ENCODE data around the gene GNG7.
A peak's percentile ranks its signal among the peaks of the same experiment; 100 is the strongest.
"Not testable (repeated sequence)": the region's sequence is repeated elsewhere in the genome, so short reads cannot be mapped to it uniquely, and the experiment has no call there.

GNG7 gene

GRCh38 chr19:2715470-2716274 is 13.2 kb upstream of the GNG7 start:
- peaks cover 9 to 10% of the 10 kb centered on the region in 2 donors for H3K9me3 ChIP-seq (replicated peaks in 1 of 2; ENCODE audit: control insufficient read depth in 2 of 2, insufficient read depth in 1 of 2, low read depth in 1 of 2, low read length in 2 of 2)
- no peak overlapping the region for H3K9ac ChIP-seq (ENCODE audit: low read depth, low read length, poor library complexity)
- peaks cover 8 to 9% of the 10 kb centered on the region in 2 donors for H3K4me1 ChIP-seq (ENCODE audit: control insufficient read depth in 2 of 2, insufficient read depth in 1 of 2, low read depth in 1 of 2, low read length in 2 of 2)
- no peak overlapping the region for H2BK15ac ChIP-seq (ENCODE audit: low read length)
- H3K4ac ChIP-seq (ENCODE audit: low read length), result no peak overlapping the region
- no peak overlapping the region for H3K18ac ChIP-seq (ENCODE audit: low read length)
- no peak overlapping the region for H3K23ac ChIP-seq (ENCODE audit: low read depth, low read length, poor library complexity)
- WGBS, 2 donors (ENCODE audit: extremely low coverage in 2 of 2, insufficient read length in 2 of 2, insufficient replicate concordance in 1 of 2), result no CpG with 5 or more reads among the region's 12 CpGs
- H2AFZ ChIP-seq (ENCODE audit: low read length), result no peak overlapping the region
- H2BK120ac ChIP-seq (ENCODE audit: low read depth, low read length), result no peak overlapping the region
- H3K4me3 ChIP-seq (ENCODE audit: low read length in 2 of 2), result no peak overlapping the region
- no peak for DNase-seq (ENCODE audit: low spot score)
- no peak overlapping the region for H3K14ac ChIP-seq (ENCODE audit: low read length)
- H3K27me3 ChIP-seq (ENCODE audit: control insufficient read depth in 3 of 3, insufficient read depth in 3 of 3, low read depth in 1 of 3, low read length in 3 of 3), result peaks cover 0 to 9% (median 0%) of the 10 kb centered on the region in 3 experiments
- H3K79me1 ChIP-seq (ENCODE audit: low read depth, low read length), result no peaks in the 10 kb centered on the region
- H4K91ac ChIP-seq (ENCODE audit: low read depth, low read length, poor library complexity), result no peak overlapping the region
- H2BK12ac ChIP-seq (ENCODE audit: low read length), result no peak overlapping the region
- no peak overlapping the region for H3K4me2 ChIP-seq (ENCODE audit: insufficient read depth, low read length, poor library complexity, severe bottlenecking)
- no peak overlapping the region for H2BK5ac ChIP-seq (ENCODE audit: low read length)
- H3K27ac ChIP-seq (replicated peaks; ENCODE audit: low read length), result no peak overlapping the region
- peaks cover 0 to 5% of the 10 kb centered on the region in 2 donors for H3K36me3 ChIP-seq (replicated peaks in 1 of 2; ENCODE audit: control insufficient read depth in 2 of 2, insufficient read depth in 2 of 2, low read length in 2 of 2)
- H4K8ac ChIP-seq (ENCODE audit: low read depth, low read length), result no peak overlapping the region
- H2AK5ac ChIP-seq (ENCODE audit: low read depth, low read length), result no peak overlapping the region

DNA sequence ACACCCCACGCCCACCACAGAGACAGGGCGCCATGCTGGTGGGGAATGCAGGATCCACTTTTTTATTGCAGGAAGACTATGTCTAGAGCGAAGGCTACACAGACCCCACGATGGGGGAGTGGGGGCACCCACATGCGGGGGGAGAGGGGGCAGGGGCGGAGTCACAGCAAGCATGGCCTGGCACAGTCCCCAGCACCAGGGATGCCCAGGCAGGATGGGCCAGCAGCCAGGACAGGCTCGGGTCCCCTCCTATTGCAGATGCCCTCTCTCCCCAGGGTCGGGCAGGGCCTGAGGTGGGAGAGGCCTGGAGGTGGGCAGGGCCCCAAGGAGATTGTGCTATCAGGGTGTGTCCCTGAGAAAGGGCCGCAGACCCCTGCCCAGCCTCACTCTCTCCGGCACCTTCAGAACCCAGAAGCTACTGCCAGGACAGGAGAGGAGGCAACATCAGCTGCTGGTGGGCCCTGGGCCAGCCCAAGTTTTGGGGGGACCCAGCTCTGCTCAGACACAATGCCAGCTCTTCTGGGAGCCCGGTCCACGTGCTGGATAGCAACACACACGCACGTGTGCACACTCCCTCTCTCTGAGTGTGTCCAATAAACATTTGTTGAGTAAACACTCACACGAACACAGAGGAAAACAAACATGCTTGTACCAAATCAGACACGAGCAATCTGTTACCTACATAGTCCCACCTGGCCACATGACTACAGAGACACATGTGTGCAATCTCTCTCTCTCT is 12.2 kb upstream of the GNG7 start:
- H2BK120ac ChIP-seq (ENCODE audit: low read depth, low read length), result no peak overlapping the region
- H2BK5ac ChIP-seq (ENCODE audit: low read length), result no peak overlapping the region
- WGBS, 2 donors (ENCODE audit: extremely low coverage in 2 of 2, insufficient read length in 2 of 2, insufficient replicate concordance in 1 of 2), result no CpG with 5 or more reads among the region's 16 CpGs
- H3K79me1 ChIP-seq (ENCODE audit: low read depth, low read length), result no peaks in the 10 kb centered on the region
- no peak for DNase-seq (ENCODE audit: low spot score)
- H4K8ac ChIP-seq (ENCODE audit: low read depth, low read length), result no peak overlapping the region
- peaks cover 9 to 10% of the 10 kb centered on the region in 2 donors for H3K9me3 ChIP-seq (replicated peaks in 1 of 2; ENCODE audit: control insufficient read depth in 2 of 2, insufficient read depth in 1 of 2, low read depth in 1 of 2, low read length in 2 of 2)
- H3K9ac ChIP-seq (ENCODE audit: low read depth, low read length, poor library complexity), result peak overlapping the region; percentile 3
- no peak overlapping the region for H3K14ac ChIP-seq (ENCODE audit: low read length)
- H2AFZ ChIP-seq (ENCODE audit: low read length), result no peak overlapping the region
- peaks cover 0 to 5% of the 10 kb centered on the region in 2 donors for H3K36me3 ChIP-seq (replicated peaks in 1 of 2; ENCODE audit: control insufficient read depth in 2 of 2, insufficient read depth in 2 of 2, low read length in 2 of 2)
- H2AK5ac ChIP-seq (ENCODE audit: low read depth, low read length), result no peak overlapping the region
- H3K4me1 ChIP-seq (ENCODE audit: control insufficient read depth in 2 of 2, insufficient read depth in 1 of 2, low read depth in 1 of 2, low read length in 2 of 2), result no peaks in the 10 kb centered on the region
- peak overlapping the region in 1 of 2 donors; percentile 37 for H3K4me3 ChIP-seq (ENCODE audit: low read length in 2 of 2)
- H2BK15ac ChIP-seq (ENCODE audit: low read length), result no peak overlapping the region
- peaks cover 0 to 2% (median 0%) of the 10 kb centered on the region in 3 experiments for H3K27me3 ChIP-seq (ENCODE audit: control insufficient read depth in 3 of 3, insufficient read depth in 3 of 3, low read depth in 1 of 3, low read length in 3 of 3)
- no peak overlapping the region for H2BK12ac ChIP-seq (ENCODE audit: low read length)
- H3K4me2 ChIP-seq (ENCODE audit: insufficient read depth, low read length, poor library complexity, severe bottlenecking), result no peak overlapping the region
- no peak overlapping the region for H3K18ac ChIP-seq (ENCODE audit: low read length)
- H3K27ac ChIP-seq (replicated peaks; ENCODE audit: low read length), result no peak overlapping the region
- peak overlapping the region; percentile 25 for H3K23ac ChIP-seq (ENCODE audit: low read depth, low read length, poor library complexity)
- H4K91ac ChIP-seq (ENCODE audit: low read depth, low read length, poor library complexity), result no peak overlapping the region
- H3K4ac ChIP-seq (ENCODE audit: low read length), result no peak overlapping the region

GRCh38 chr19:2714102-2714501 is 11.6 kb upstream of the GNG7 start:
- H3K79me1 ChIP-seq (ENCODE audit: low read depth, low read length); H3K36me3 ChIP-seq (replicated peaks in 1 of 2; ENCODE audit: control insufficient read depth in 2 of 2, insufficient read depth in 2 of 2, low read length in 2 of 2); H3K18ac ChIP-seq (ENCODE audit: low read length); H3K4ac ChIP-seq (ENCODE audit: low read length); H2BK12ac ChIP-seq (ENCODE audit: low read length); H3K4me2 ChIP-seq (ENCODE audit: insufficient read depth, low read length, poor library complexity, severe bottlenecking); H4K91ac ChIP-seq (ENCODE audit: low read depth, low read length, poor library complexity); DNase-seq (ENCODE audit: low spot score); H3K4me1 ChIP-seq (ENCODE audit: control insufficient read depth in 2 of 2, insufficient read depth in 1 of 2, low read depth in 1 of 2, low read length in 2 of 2); H3K9me3 ChIP-seq (replicated peaks in 1 of 2; ENCODE audit: control insufficient read depth in 2 of 2, insufficient read depth in 1 of 2, low read depth in 1 of 2, low read length in 2 of 2); H2BK120ac ChIP-seq (ENCODE audit: low read depth, low read length); H3K27ac ChIP-seq (replicated peaks; ENCODE audit: low read length); H4K8ac ChIP-seq (ENCODE audit: low read depth, low read length); H3K4me3 ChIP-seq (ENCODE audit: low read length in 2 of 2); H2AFZ ChIP-seq (ENCODE audit: low read length); H3K27me3 ChIP-seq (ENCODE audit: control insufficient read depth in 3 of 3, insufficient read depth in 3 of 3, low read depth in 1 of 3, low read length in 3 of 3); H3K14ac ChIP-seq (ENCODE audit: low read length); H2BK15ac ChIP-seq (ENCODE audit: low read length); H2AK5ac ChIP-seq (ENCODE audit: low read depth, low read length); H3K9ac ChIP-seq (ENCODE audit: low read depth, low read length, poor library complexity); H2BK5ac ChIP-seq (ENCODE audit: low read length): not testable (repeated sequence)
- no CpG with 5 or more reads among the region's 1 CpG for whole genome bisulfite sequencing, 2 donors (ENCODE audit: extremely low coverage in 2 of 2, insufficient read length in 2 of 2, insufficient replicate concordance in 1 of 2)
- peak overlapping the region; percentile 25 for H3K23ac ChIP-seq (ENCODE audit: low read depth, low read length, poor library complexity)

DNA sequence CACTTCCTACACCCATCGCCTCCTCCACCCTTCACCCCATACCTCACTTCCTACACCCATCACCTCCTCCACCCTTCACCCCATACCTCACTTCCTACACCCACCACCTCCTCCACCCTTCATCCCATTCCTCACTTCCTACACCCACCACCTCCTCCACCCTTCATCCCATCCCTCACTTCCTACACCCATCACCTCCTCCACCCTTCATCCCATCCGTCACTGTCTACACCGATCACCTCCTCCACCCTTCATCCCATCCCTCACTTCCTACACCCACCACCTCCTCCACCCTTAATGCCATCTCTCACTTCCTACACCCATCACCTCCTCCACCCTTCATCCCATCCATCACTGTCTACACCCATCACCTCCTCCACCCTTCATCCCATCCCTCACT is 10.7 kb upstream of the GNG7 start:
- not testable (repeated sequence) for H3K4ac ChIP-seq (ENCODE audit: low read length); H3K4me1 ChIP-seq (ENCODE audit: control insufficient read depth in 2 of 2, insufficient read depth in 1 of 2, low read depth in 1 of 2, low read length in 2 of 2); H3K14ac ChIP-seq (ENCODE audit: low read length); H3K9me3 ChIP-seq (replicated peaks in 1 of 2; ENCODE audit: control insufficient read depth in 2 of 2, insufficient read depth in 1 of 2, low read depth in 1 of 2, low read length in 2 of 2); H3K36me3 ChIP-seq (replicated peaks in 1 of 2; ENCODE audit: control insufficient read depth in 2 of 2, insufficient read depth in 2 of 2, low read length in 2 of 2); H2BK5ac ChIP-seq (ENCODE audit: low read length); H2BK15ac ChIP-seq (ENCODE audit: low read length); DNase-seq (ENCODE audit: low spot score); H3K18ac ChIP-seq (ENCODE audit: low read length); H2AK5ac ChIP-seq (ENCODE audit: low read depth, low read length); H3K23ac ChIP-seq (ENCODE audit: low read depth, low read length, poor library complexity); H3K79me1 ChIP-seq (ENCODE audit: low read depth, low read length); H3K4me2 ChIP-seq (ENCODE audit: insufficient read depth, low read length, poor library complexity, severe bottlenecking); H3K9ac ChIP-seq (ENCODE audit: low read depth, low read length, poor library complexity); H2AFZ ChIP-seq (ENCODE audit: low read length); H2BK12ac ChIP-seq (ENCODE audit: low read length); H4K91ac ChIP-seq (ENCODE audit: low read depth, low read length, poor library complexity); H3K27ac ChIP-seq (replicated peaks; ENCODE audit: low read length); H4K8ac ChIP-seq (ENCODE audit: low read depth, low read length); H2BK120ac ChIP-seq (ENCODE audit: low read depth, low read length); H3K27me3 ChIP-seq (ENCODE audit: control insufficient read depth in 3 of 3, insufficient read depth in 3 of 3, low read depth in 1 of 3, low read length in 3 of 3)
- peak overlapping the region in 1 of 2 donors; percentile 12 for H3K4me3 ChIP-seq (ENCODE audit: low read length in 2 of 2)
- 100% methylated on average over 2 to 3 of the region's 3 CpGs for WGBS, 2 donors (ENCODE audit: extremely low coverage in 2 of 2, insufficient read length in 2 of 2, insufficient replicate concordance in 1 of 2)

All from neuronal stem cell (in vitro differentiated cells).